ENCODE measurements around the gene MBD3L1. TPM values are rescaled to one million over a fixed set of nuclear protein-coding genes. Genes with fewer than 3 reads are reported as not detected.
A peak's percentile ranks its signal among the peaks of the same experiment; 100 is the strongest.

Gene MBD3L1
- total and polyA plus RNA-seq, 2 of the 13 experiments (the other 11 are each of a cell fraction or from before 2014, with no cell fraction given), result not detected

DNA sequence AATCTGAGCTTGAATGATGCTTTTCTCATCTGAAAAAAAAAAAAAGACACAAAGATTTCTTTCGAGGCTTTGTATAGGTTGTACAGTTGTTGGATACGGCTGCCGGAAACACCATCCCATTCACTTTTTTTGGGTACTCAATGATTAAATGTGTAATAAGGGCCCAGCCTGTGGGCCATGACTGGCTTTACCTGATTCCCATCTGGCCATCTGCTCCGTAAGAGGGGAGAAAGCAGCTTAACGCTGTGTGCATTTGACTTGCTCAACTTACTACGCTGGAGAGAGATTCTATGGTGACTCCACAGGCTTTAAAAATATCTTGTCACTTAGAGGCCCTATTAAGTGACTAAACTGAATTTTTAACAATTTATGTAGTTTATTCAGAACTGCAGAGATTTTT, 804 bp upstream of the MBD3L1 start:
- Histone ChIP-seq H3K4me3 (replicated peaks in 1 of 3; ENCODE audit: insufficient read depth in 1 of 3, low read depth in 2 of 3, low read length in 3 of 3) (peak overlapping the region; percentile 59 to 76 (median 62); a peak in 5 of 6 replicates), H3K36me3 (replicated peaks in 1 of 2; ENCODE audit: control insufficient read depth in 1 of 2, insufficient read depth in 2 of 2, low read length in 2 of 2) (no peaks in the 10 kb centered on the region), H3K4me2 (ENCODE audit: low read depth, low read length) (peak overlapping the region; percentile 47), H3K27ac (ENCODE audit: extremely low read length, insufficient read depth, low read length) (no peak overlapping the region), H3K9me3 (ENCODE audit: low read length) (peaks cover 44% of the 10 kb centered on the region), H3K79me2 (ENCODE audit: insufficient read depth, low read length) (no peaks in the 10 kb centered on the region), H4K20me1 (ENCODE audit: insufficient read depth, low read length) (no peaks in the 10 kb centered on the region), H3K27me3 (ENCODE audit: control insufficient read depth in 1 of 2, insufficient read depth in 2 of 2, low read length in 2 of 2) (no peaks in the 10 kb centered on the region), H3K4me1 (ENCODE audit: insufficient read depth, low read length) (peaks cover 5% of the 10 kb centered on the region; the same call in 1 of the 2 replicates), H3K9ac (ENCODE audit: insufficient read depth, low read depth, low read length) (peak overlapping the region; percentile 79), H2AFZ (ENCODE audit: low read length) (no peak overlapping the region)
- WGBS (ENCODE audit: low lambda C conversion rate), result 81% methylated on average over 6 of the region's 6 CpGs
- DNase-seq (ENCODE audit: low spot score) (no peak), FAIRE-seq (no peak), ATAC-seq (no peak)
- BruUV-seq (replicated peaks), result TSS peak; percentile 64
- intact Hi-C loops (cut with micrococcal nuclease; ENCODE audit: unreplicated experiment), result no loop called here
- CTCF ChIA-PET (ENCODE audit: low intra/inter-chr PET ratio, low total read pairs), result no interaction called here
- POLR2A ChIA-PET, result no interaction called here
- TF ChIP-seq STAT5B (CRISPR knock-in tag; IDR thresholded peaks at IDR 0.05), result no peak
- TF ChIP-seq RAD21 (CRISPR knock-in tag; IDR thresholded peaks at IDR 0.05), result no peak
- TF ChIP-seq TOPORS (CRISPR knock-in tag; IDR thresholded peaks at IDR 0.05), result no peak
- no peak for TF ChIP-seq ZNF543 (CRISPR knock-in tag; IDR thresholded peaks at IDR 0.05)
- no peak for TF ChIP-seq ETV5 (CRISPR knock-in tag; IDR thresholded peaks at IDR 0.05; ENCODE audit: borderline replicate concordance)
- TF ChIP-seq RFX1 (IDR thresholded peaks at IDR 0.05), result no peak
- TF ChIP-seq, protein P1, sequence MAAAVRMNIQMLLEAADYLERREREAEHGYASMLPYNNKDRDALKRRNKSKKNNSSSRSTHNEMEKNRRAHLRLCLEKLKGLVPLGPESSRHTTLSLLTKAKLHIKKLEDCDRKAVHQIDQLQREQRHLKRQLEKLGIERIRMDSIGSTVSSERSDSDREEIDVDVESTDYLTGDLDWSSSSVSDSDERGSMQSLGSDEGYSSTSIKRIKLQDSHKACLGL (CRISPR knock-in tag; IDR thresholded peaks at IDR 0.05), result no peak
- TF ChIP-seq, protein P2, sequence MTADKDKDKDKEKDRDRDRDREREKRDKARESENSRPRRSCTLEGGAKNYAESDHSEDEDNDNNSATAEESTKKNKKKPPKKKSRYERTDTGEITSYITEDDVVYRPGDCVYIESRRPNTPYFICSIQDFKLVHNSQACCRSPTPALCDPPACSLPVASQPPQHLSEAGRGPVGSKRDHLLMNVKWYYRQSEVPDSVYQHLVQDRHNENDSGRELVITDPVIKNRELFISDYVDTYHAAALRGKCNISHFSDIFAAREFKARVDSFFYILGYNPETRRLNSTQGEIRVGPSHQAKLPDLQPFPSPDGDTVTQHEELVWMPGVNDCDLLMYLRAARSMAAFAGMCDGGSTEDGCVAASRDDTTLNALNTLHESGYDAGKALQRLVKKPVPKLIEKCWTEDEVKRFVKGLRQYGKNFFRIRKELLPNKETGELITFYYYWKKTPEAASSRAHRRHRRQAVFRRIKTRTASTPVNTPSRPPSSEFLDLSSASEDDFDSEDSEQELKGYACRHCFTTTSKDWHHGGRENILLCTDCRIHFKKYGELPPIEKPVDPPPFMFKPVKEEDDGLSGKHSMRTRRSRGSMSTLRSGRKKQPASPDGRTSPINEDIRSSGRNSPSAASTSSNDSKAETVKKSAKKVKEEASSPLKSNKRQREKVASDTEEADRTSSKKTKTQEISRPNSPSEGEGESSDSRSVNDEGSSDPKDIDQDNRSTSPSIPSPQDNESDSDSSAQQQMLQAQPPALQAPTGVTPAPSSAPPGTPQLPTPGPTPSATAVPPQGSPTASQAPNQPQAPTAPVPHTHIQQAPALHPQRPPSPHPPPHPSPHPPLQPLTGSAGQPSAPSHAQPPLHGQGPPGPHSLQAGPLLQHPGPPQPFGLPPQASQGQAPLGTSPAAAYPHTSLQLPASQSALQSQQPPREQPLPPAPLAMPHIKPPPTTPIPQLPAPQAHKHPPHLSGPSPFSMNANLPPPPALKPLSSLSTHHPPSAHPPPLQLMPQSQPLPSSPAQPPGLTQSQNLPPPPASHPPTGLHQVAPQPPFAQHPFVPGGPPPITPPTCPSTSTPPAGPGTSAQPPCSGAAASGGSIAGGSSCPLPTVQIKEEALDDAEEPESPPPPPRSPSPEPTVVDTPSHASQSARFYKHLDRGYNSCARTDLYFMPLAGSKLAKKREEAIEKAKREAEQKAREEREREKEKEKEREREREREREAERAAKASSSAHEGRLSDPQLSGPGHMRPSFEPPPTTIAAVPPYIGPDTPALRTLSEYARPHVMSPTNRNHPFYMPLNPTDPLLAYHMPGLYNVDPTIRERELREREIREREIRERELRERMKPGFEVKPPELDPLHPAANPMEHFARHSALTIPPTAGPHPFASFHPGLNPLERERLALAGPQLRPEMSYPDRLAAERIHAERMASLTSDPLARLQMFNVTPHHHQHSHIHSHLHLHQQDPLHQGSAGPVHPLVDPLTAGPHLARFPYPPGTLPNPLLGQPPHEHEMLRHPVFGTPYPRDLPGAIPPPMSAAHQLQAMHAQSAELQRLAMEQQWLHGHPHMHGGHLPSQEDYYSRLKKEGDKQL (CRISPR knock-in tag; IDR thresholded peaks at IDR 0.05; ENCODE audit: low read depth), result no peak
- no peak for TF ChIP-seq PITX1 (CRISPR knock-in tag; IDR thresholded peaks at IDR 0.05)
- TF ChIP-seq RARG (CRISPR knock-in tag; IDR thresholded peaks at IDR 0.05; ENCODE audit: low read depth), result no peak
- TF ChIP-seq AGO2 (optimal IDR thresholded peaks at IDR 0.05; ENCODE audit: low read depth, low read length), result no peak
- no peak for TF ChIP-seq ZNF550 (CRISPR knock-in tag; IDR thresholded peaks at IDR 0.05; ENCODE audit: borderline replicate concordance)
- TF ChIP-seq ELF1 (CRISPR knock-in tag; IDR thresholded peaks at IDR 0.05), result no peak
- TF ChIP-seq ZNF607 (CRISPR knock-in tag; IDR thresholded peaks at IDR 0.05; ENCODE audit: borderline replicate concordance), result no peak
- no peak for TF ChIP-seq SMC3 (IDR thresholded peaks at IDR 0.05; ENCODE audit: low read length)
- no peak for TF ChIP-seq KLF12 (CRISPR knock-in tag; IDR thresholded peaks at IDR 0.05; ENCODE audit: borderline replicate concordance)
- no peak for TF ChIP-seq ZNF30 (CRISPR knock-in tag; IDR thresholded peaks at IDR 0.05)
- TF ChIP-seq CREM (IDR thresholded peaks at IDR 0.05), result no peak
- TF ChIP-seq CREM (CRISPR knock-in tag; IDR thresholded peaks at IDR 0.05), result no peak
- no peak for TF ChIP-seq ZNF563 (CRISPR knock-in tag; IDR thresholded peaks at IDR 0.05)
- TF ChIP-seq ELF3 (CRISPR knock-in tag; IDR thresholded peaks at IDR 0.05), result no peak
- in situ Hi-C loops (cut with HindIII; ENCODE audit: extremely low pct_ligation_motif_present, low pct_unique_long_range_greater_than_20kb), result no loop called here

All from HepG2 (cell line).